ENCODE results near the gene ID4. TPM values are rescaled to one million over a fixed set of nuclear protein-coding genes. Genes with fewer than 3 reads are reported as not detected.

Gene ID4
- total RNA-seq, 4 donors from 2014 or later: 5.7 to 54.7 (median 9.7) TPM

- Histone ChIP-seq H3K27ac (no peak overlapping the region), H3K4me1 (peaks cover 0 to 6% (median 2%) of the 10 kb centered on the region in 4 donors), H3K36me3 (no peaks in the 10 kb centered on the region), H3K9me3 (no peaks in the 10 kb centered on the region), H3K4me3 (no peak overlapping the region), H3K27me3 (no peaks in the 10 kb centered on the region)
- intact Hi-C loops (cut with DNase I; ENCODE audit: low total_unique reads): no loop called here
- DNase-seq: no peak
- TF ChIP-seq POLR2AphosphoS5 (IDR thresholded peaks at IDR 0.05): no peak
- no peak for TF ChIP-seq CTCF (IDR thresholded peaks at IDR 0.05)
- TF ChIP-seq EP300 (IDR thresholded peaks at IDR 0.05; ENCODE audit: low read depth): no peak
- TF ChIP-seq POLR2A (IDR thresholded peaks at IDR 0.05): no peak
- in situ Hi-C loops (cut with MboI; ENCODE audit: low pct_ligation_motif_present in 1 of 4, low pct_unique_long_range_greater_than_20kb in 1 of 4, low sequenced_read_pairs in 3 of 4): loop anchor here in 3 of 4 donors (25.0 kb wide), 2 partner anchors 852 to 877 kb away; no protein-coding TSS in a partner anchor
- WGBS, 2 donors (ENCODE audit: low coverage in 1 of 2): 49 to 59% methylated on average over 3 of the region's 3 CpGs
These were observed 27.1 kb downstream of the ID4 start for GRCh38 chr6:19864285-19864684.

DNA sequence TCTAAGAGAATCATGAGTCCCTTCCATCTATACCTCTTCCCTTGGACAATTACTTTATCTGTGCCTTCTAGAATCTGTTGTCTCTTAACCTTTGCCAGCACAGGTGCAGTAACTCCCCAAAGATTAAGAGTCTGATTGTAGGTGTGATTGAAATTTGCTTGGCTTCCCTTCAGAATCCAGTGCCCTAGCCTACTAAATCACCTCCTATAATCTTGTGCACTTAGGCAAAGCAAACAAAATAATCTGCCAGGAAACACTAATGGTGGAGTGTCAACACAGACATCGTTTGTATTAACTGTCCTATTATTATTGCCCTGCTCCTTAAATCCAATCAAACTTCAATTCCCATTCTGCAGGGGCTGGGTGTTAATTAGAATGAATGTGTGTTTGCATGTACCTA, 28.0 kb downstream of the ID4 start:
- no peak overlapping the region for H3K4me3 ChIP-seq
- H3K9me3 ChIP-seq: no peaks in the 10 kb centered on the region
- no peak for TF ChIP-seq POLR2A (IDR thresholded peaks at IDR 0.05)
- TF ChIP-seq CTCF (IDR thresholded peaks at IDR 0.05): no peak
- TF ChIP-seq POLR2AphosphoS5 (IDR thresholded peaks at IDR 0.05): no peak
- no peak for TF ChIP-seq EP300 (IDR thresholded peaks at IDR 0.05; ENCODE audit: low read depth)
- WGBS, 2 donors (ENCODE audit: low coverage in 1 of 2): 25 to 37% methylated on average over 1 of the region's 1 CpG
- H3K27me3 ChIP-seq: no peaks in the 10 kb centered on the region
- DNase-seq: no peak
- in situ Hi-C loops (cut with MboI; ENCODE audit: low pct_ligation_motif_present in 1 of 4, low pct_unique_long_range_greater_than_20kb in 1 of 4, low sequenced_read_pairs in 3 of 4): loop anchor here in 3 of 4 donors (25.0 kb wide), 2 partner anchors 853 to 878 kb away; no protein-coding TSS in a partner anchor
- intact Hi-C loops (cut with DNase I; ENCODE audit: low total_unique reads): no loop called here
- H3K27ac ChIP-seq: no peak overlapping the region
- H3K36me3 ChIP-seq: no peaks in the 10 kb centered on the region
- H3K4me1 ChIP-seq: peaks cover 0 to 6% (median 2%) of the 10 kb centered on the region in 4 donors

GRCh38 chr6:19866173-19866984, 29.2 kb downstream of the ID4 start:
- no peak for DNase-seq
- Histone ChIP-seq H3K4me1 (no peaks in the 10 kb centered on the region), H3K4me3 (no peak overlapping the region), H3K9me3 (no peaks in the 10 kb centered on the region), H3K27ac (no peak overlapping the region), H3K36me3 (no peaks in the 10 kb centered on the region), H3K27me3 (no peaks in the 10 kb centered on the region)
- in situ Hi-C loops (cut with MboI; ENCODE audit: low pct_ligation_motif_present in 1 of 4, low pct_unique_long_range_greater_than_20kb in 1 of 4, low sequenced_read_pairs in 3 of 4): loop anchor here in 3 of 4 donors (25.0 kb wide), 2 partner anchors 854 to 879 kb away; no protein-coding TSS in a partner anchor
- intact Hi-C loops (cut with DNase I; ENCODE audit: low total_unique reads): no loop called here
- WGBS, 2 donors (ENCODE audit: low coverage in 1 of 2): 59 to 72% methylated on average over 13 to 18 of the region's 18 CpGs
- TF ChIP-seq EP300 (IDR thresholded peaks at IDR 0.05; ENCODE audit: low read depth) (no peak), POLR2AphosphoS5 (IDR thresholded peaks at IDR 0.05) (no peak), CTCF (IDR thresholded peaks at IDR 0.05) (no peak), POLR2A (IDR thresholded peaks at IDR 0.05) (no peak)

GRCh38 chr6:19866985-19867627, 29.9 kb downstream of the ID4 start:
- Histone ChIP-seq H3K36me3 (no peaks in the 10 kb centered on the region), H3K27me3 (no peaks in the 10 kb centered on the region), H3K9me3 (no peaks in the 10 kb centered on the region), H3K4me3 (no peak overlapping the region), H3K4me1 (no peaks in the 10 kb centered on the region), H3K27ac (no peak overlapping the region)
- in situ Hi-C loops (cut with MboI; ENCODE audit: low pct_ligation_motif_present in 1 of 4, low pct_unique_long_range_greater_than_20kb in 1 of 4, low sequenced_read_pairs in 3 of 4): loop anchor here in 3 of 4 donors (25.0 kb wide), 2 partner anchors 855 to 880 kb away; no protein-coding TSS in a partner anchor
- no peak for DNase-seq
- intact Hi-C loops (cut with DNase I; ENCODE audit: low total_unique reads): no loop called here
- TF ChIP-seq EP300 (IDR thresholded peaks at IDR 0.05; ENCODE audit: low read depth) (no peak), POLR2A (IDR thresholded peaks at IDR 0.05) (no peak)
- WGBS, 2 donors (ENCODE audit: low coverage in 1 of 2): 30 to 47% methylated on average over 5 of the region's 5 CpGs
